ENCODE data around the gene IRAK2.
A peak's percentile ranks its signal among the peaks of the same experiment; 100 is the strongest.

Gene IRAK2

DNA sequence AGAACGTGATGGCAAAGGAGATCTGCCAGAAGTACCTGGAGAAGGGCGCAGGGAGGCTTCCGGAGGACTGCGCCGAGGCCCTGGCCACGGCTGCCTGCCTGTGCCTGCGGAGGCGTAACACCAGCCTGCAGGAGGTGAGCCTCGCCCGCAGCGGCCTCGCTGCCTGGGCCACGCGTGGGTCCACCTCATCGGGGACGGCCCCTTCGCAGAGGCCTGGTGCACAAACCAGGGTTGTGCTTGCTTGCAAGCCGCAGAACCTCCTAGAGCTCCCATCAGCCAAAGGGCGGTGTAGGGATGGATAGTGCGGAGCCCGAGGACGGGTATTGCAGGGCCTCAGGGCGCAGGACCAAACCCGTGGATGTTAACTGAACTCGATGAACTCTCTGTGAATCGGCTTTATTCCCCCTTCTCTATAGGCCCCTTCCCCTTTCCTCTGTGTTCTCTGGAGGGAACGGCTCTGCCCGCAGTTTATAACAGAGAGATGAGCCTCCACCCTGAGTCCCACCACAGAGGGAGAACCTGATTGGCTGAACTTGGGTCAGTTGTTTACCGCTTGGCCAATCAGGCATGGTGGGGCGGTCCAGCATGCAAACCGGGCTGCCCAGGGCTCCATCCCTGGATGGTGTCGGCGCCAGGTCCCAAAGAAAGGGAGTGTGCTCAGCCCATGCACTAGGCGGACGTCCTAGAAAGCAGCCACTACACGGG lies 70.0 kb downstream of the IRAK2 start:
- H3K4me1 Mint-ChIP-seq (ENCODE audit: low read depth), result peaks cover 26% of the 10 kb centered on the region
- intact Hi-C loops (cut with micrococcal nuclease), result no loop called here
- no peak overlapping the region for H3K4me3 Mint-ChIP-seq
- peaks cover 39% of the 10 kb centered on the region for H3K36me3 Mint-ChIP-seq (ENCODE audit: low read depth)
- H3K27ac Mint-ChIP-seq, result peak overlapping the region; percentile 44
- no peaks in the 10 kb centered on the region for H3K27me3 Mint-ChIP-seq
- H3K9me3 Mint-ChIP-seq, result no peaks in the 10 kb centered on the region

DNA sequence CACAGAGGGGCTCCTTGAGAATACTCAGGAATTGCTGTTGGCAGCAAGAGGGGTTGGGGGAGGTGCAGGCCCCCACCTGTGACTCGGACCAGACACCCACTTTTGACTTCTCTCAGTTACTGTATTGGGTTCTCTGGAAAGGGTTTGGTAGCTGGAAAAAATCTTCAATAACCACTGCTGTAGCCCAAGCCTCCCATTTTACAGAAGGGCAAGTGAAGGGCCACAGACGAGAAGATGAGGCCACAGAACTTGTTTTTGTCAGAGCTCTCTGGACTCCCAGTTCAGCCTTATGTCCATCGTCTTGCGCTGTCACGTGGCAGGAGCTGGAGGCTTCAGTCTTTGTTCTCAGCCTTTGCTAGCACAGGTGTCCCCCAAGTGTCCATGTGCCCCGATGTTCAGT lies 70.8 kb downstream of the IRAK2 start:
- intact Hi-C loops (cut with micrococcal nuclease), result no loop called here
- no peaks in the 10 kb centered on the region for H3K27me3 Mint-ChIP-seq
- peaks cover 26% of the 10 kb centered on the region for H3K4me1 Mint-ChIP-seq (ENCODE audit: low read depth)
- H3K27ac Mint-ChIP-seq, result peak overlapping the region; percentile 44
- H3K4me3 Mint-ChIP-seq, result no peak overlapping the region
- H3K36me3 Mint-ChIP-seq (ENCODE audit: low read depth), result peaks cover 42% of the 10 kb centered on the region
- no peaks in the 10 kb centered on the region for H3K9me3 Mint-ChIP-seq

DNA sequence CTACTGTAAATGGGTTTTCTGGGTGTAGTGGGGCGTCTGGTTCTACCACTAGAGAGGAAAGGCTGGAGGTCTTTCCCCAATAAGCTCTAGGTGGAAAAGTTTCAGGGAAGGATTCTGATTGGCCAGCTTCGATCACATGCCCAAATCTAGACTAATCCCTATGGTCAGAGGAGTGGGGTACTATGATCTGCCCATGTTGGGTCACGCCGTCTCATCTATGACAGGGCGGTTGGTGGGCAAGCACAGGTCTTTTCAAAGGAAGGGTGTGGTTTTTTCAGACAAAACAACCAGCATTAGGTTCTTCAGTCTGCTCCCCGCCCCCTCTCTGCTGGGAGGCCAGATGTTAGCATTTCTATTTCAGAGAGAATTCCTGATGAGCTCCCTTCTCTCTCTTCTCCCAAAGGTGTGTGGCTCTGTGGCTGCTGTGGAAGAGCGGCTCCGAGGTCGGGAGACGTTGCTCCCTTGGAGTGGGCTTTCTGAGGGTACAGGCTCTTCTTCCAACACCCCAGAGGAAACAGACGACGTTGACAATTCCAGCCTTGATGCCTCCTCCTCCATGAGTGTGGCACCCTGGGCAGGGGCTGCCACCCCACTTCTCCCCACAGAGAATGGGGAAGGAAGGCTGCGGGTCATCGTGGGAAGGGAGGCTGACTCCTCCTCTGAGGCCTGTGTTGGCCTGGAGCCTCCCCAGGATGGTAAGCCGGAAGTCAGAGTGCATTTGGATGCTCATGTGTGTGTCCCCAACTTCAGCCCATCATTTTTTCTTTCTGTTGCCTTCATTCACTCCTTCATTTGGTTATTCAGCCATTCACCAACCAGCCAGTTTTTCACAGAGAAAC lies 73.8 kb downstream of the IRAK2 start:
- Mint-ChIP-seq H3K4me3 (no peak overlapping the region), H3K9me3 (no peaks in the 10 kb centered on the region), H3K36me3 (ENCODE audit: low read depth) (peaks cover 55% of the 10 kb centered on the region), H3K27me3 (no peaks in the 10 kb centered on the region), H3K27ac (peak overlapping the region; percentile 84), H3K4me1 (ENCODE audit: low read depth) (peaks cover 29% of the 10 kb centered on the region)
- intact Hi-C loops (cut with micrococcal nuclease), result no loop called here

DNA sequence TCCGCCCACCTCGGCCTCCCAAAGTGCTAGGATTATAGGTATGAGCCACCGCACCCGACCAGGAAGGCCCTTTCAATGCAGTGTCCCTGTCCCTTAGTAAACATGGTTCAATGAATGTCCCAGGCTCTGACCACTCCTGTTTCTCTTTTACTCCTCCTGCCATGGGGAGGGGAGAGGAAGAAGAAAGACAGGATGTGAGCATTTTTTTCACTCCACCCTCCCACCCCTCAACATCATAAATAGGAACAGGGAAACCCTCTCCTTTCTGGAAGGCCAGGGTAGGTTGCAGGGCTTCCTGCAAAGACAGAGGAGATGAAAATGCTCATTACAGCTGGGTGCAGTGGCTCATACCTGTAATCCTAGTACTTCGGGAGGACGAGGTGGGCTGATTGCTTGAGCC lies 76.1 kb downstream of the IRAK2 start:
- peaks cover 29% of the 10 kb centered on the region for H3K4me1 Mint-ChIP-seq (ENCODE audit: low read depth)
- peaks cover 15% of the 10 kb centered on the region for H3K9me3 Mint-ChIP-seq

DNA sequence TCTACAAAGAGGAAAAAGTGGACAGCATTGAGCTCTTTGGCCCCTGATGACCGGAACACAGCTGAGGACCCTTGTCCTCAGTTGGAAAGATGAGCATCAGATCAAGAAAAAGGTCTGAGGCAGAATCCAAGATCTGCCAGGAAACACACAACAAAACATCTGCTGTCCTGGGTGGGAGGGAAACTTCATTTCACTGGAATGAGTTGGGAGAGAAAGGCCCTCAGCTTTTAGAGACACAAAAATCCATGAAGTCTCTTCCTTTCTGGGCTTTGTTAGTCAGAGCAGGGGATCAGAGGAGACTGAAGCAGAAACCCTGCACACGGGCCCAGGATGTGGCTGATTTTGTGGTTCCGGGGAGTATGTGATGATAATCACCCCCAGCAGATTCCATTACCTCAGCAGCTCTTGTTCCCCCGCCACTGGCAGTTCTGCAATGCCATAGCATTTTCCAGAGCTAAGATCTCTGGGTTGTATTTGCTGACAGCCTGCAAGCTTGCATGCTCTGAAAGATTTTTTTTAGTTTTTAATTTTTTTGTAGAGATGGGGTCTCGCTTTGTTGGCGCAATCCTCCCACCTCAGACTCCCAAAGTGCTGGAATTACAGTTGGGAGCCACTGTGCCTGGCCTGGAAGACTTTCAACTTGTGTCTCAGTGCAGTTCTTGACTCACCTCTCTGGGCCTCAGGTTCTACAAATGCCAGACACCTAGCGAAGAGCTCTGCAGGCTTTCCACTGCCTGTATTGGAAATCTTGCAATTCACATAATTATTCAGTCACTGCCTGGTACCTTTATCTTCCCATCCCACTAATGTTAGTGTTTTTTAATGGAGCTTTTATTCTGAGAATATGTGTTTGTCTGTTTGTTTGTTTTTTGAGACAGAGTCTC lies 77.7 kb downstream of the IRAK2 start:
- Mint-ChIP-seq H3K4me3 (no peak overlapping the region), H3K4me1 (ENCODE audit: low read depth) (peaks cover 29% of the 10 kb centered on the region), H3K9me3 (peaks cover 20% of the 10 kb centered on the region), H3K27me3 (no peaks in the 10 kb centered on the region), H3K36me3 (ENCODE audit: low read depth) (peaks cover 57% of the 10 kb centered on the region), H3K27ac (peak overlapping the region; percentile 85)
- intact Hi-C loops (cut with micrococcal nuclease), result no loop called here

More for the DNA sequence above, 76.1 kb downstream of the IRAK2 start:
- H3K4me3 Mint-ChIP-seq, result no peak overlapping the region
- intact Hi-C loops (cut with micrococcal nuclease), result no loop called here
- H3K27ac Mint-ChIP-seq, result peak overlapping the region; percentile 76
- no peaks in the 10 kb centered on the region for H3K27me3 Mint-ChIP-seq
- H3K36me3 Mint-ChIP-seq (ENCODE audit: low read depth), result peaks cover 57% of the 10 kb centered on the region

DNA sequence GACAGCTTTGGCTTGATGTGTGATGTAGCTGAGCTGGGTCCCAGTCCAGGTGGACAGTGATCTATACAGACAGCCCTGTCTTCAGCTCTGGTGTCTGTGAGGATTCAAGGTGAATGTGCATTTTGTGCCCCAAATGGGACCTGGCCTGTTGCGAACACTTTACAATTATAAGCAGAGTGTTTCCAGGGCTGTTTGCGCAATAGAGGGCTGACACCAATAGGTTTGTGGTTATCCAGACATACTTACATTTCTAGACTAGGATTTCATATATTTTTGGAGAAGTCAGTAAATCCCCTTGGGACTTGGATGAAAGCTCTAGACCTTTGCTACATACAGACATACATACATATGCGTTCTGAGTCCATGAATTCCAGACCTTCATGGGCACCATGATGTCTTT lies 79.3 kb downstream of the IRAK2 start:
- no peak overlapping the region for H3K4me3 Mint-ChIP-seq
- intact Hi-C loops (cut with micrococcal nuclease), result no loop called here
- peaks cover 20% of the 10 kb centered on the region for H3K9me3 Mint-ChIP-seq
- peaks cover 59% of the 10 kb centered on the region for H3K36me3 Mint-ChIP-seq (ENCODE audit: low read depth)
- peaks cover 25% of the 10 kb centered on the region for H3K4me1 Mint-ChIP-seq (ENCODE audit: low read depth)
- H3K27me3 Mint-ChIP-seq, result no peaks in the 10 kb centered on the region
- H3K27ac Mint-ChIP-seq, result no peak overlapping the region

DNA sequence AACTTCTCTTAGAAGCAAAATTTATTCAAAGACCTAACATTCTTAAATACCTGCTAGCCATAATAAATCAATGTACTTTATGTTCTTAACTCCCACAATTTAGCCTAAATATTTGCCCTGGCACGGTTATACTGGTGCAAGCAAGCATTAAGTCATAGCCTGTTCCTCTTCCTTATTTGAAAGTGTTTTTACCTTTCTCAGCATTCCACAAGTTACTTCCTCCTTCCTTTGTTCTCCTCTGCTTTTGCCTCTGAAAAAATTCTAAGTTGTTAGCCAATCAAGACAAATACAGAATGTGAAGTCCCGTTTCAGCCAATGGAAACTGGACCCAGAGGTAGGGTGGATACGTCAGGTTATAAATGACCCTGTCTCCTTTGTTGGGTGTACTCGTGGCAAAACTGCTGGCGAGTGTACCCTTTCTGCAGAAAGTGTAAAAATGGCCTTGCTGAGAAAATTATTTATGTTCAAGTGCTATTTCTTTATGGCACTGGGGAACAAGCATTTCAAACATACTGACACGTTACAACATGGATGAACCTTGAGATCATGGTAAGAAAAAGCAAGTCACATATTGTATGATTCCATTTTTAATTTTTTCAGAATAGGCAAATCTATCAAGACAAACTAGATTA lies 80.5 kb downstream of the IRAK2 start:
- H3K36me3 Mint-ChIP-seq (ENCODE audit: low read depth), result peaks cover 58% of the 10 kb centered on the region

DNA sequence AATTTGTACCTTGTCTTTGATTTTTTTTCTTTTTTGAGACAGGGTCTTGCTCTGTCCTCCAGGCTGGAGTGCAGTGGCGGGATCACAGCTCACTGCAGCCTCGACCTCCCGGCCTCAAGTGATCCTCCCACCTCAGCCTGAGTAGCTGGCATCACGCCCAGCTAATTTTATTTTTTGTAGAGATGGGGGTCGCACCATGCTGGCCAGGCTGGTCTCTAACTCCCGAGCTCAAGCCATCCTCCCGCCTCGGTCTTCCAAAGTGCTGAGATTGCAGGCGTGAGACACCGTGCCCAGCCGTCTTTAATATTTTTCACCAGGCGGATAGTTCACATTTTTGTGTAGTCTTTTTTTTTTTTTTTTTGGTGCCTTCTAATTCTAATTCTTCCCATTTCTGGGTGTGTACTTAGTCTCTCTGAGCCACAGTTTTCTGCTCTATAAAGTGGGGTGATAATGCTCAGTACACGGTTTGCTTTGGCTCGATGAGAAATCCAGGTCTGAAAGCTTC lies 83.0 kb downstream of the IRAK2 start:
- Mint-ChIP-seq H3K27me3 (no peaks in the 10 kb centered on the region), H3K36me3 (ENCODE audit: low read depth) (peaks cover 75% of the 10 kb centered on the region), H3K4me1 (ENCODE audit: low read depth) (peaks cover 45% of the 10 kb centered on the region), H3K9me3 (peaks cover 20% of the 10 kb centered on the region), H3K27ac (peak overlapping the region; percentile 85), H3K4me3 (peak overlapping the region; percentile 94)
- intact Hi-C loops (cut with micrococcal nuclease), result loop anchor here (2.0 kb wide), 1 partner anchor 15 kb away; no protein-coding TSS in a partner anchor

More for the DNA sequence above, 80.5 kb downstream of the IRAK2 start:
- H3K27me3 Mint-ChIP-seq, result no peaks in the 10 kb centered on the region
- H3K9me3 Mint-ChIP-seq, result peaks cover 20% of the 10 kb centered on the region
- peaks cover 33% of the 10 kb centered on the region for H3K4me1 Mint-ChIP-seq (ENCODE audit: low read depth)
- intact Hi-C loops (cut with micrococcal nuclease), result no loop called here
- H3K4me3 Mint-ChIP-seq, result no peak overlapping the region
- peak overlapping the region; percentile 33 for H3K27ac Mint-ChIP-seq

DNA sequence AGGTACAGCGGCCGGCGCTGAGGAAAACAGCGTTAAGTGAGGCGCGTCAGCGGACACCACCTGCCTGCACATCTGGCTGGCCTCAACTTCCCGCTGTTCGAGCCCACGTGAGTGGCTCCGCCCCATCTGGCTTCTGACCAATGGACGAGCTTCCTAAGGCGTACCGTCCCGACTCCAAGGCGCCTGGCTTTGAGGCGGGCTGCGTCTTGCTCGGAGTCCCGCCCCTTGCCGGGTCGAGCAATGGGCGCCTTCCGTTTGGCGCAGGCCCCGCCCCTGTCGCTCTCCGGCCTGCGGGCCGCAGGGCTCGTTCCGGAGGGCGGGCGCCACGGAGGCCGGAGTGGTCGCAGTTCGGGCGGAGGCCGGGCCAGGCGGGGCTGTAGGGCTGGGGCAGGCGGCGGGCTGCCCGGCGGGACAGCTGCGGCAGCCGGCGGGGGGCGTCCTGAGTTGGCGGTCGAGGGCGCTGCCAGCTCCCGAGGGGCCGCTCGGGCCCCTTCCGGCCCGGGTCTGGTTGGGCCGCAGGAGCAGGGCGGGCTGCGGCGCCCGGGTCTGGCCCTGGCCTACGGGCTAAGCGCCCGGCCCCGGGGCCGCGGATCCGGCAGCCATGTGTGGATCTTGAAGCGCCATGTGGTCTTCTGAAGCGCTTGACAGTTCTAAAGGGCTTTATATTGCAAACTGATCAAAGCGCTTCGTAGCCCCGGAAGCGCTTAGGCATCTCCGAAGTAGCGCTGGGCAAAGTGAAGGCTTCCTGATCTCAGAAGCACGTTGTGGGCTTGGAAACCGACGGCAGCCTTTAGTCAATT lies 83.7 kb downstream of the IRAK2 start, which contains the start of gene TATDN2:
TATDN2 (plus strand) TSS at position 276 of the 800 bp plus-strand sequence. CDS start 742 bp downstream, outside the sequence.
- peaks cover 20% of the 10 kb centered on the region for H3K9me3 Mint-ChIP-seq
- peak within 1 kb of the TSS; percentile 85 for H3K27ac Mint-ChIP-seq
- no peaks in the 10 kb centered on the region for H3K27me3 Mint-ChIP-seq
- peaks cover 76% of the 10 kb centered on the region for H3K36me3 Mint-ChIP-seq (ENCODE audit: low read depth)
- H3K4me3 Mint-ChIP-seq, result peak within 1 kb of the TSS; percentile 94
- H3K4me1 Mint-ChIP-seq (ENCODE audit: low read depth), result peaks cover 44% of the 10 kb centered on the region
- intact Hi-C loops (cut with micrococcal nuclease), result loop anchor here (2.0 kb wide), 1 partner anchor 16 kb away; no protein-coding TSS in a partner anchor

DNA sequence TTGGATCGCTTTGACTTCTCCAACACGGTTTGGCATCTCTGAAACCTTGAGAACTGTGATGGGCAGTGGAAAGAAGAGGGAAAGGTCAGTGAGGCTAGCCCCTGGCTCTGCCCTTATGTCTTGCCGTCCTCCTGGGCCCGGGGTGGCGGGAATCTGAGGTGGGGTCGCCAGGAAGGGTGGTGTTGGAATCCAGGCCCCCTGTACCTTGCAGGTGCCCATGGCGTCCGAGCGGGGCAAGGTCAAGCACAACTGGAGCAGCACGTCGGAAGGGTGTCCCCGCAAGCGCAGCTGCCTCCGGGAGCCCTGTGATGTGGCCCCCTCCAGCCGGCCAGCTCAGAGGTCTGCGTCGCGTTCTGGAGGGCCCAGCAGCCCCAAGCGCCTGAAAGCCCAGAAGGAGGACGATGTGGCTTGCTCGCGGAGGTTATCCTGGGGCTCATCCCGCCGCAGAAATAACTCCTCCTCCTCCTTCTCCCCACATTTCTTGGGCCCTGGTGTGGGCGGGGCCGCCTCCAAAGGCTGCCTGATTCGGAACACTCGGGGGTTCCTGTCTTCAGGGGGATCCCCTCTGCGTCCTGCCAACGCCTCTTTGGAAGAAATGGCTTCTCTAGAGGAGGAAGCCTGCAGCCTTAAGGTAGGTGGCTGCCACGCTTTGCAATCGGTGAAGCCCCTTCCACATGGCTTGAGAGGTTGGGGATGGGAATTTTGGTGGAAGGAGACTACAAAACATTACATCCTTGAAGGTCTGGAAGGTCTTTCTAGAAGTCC lies 84.4 kb downstream of the IRAK2 start:
- Mint-ChIP-seq H3K9me3 (peaks cover 20% of the 10 kb centered on the region), H3K36me3 (ENCODE audit: low read depth) (peaks cover 78% of the 10 kb centered on the region), H3K4me3 (peak overlapping the region; percentile 94), H3K4me1 (ENCODE audit: low read depth) (peaks cover 49% of the 10 kb centered on the region), H3K27ac (peak overlapping the region; percentile 85), H3K27me3 (no peaks in the 10 kb centered on the region)
- intact Hi-C loops (cut with micrococcal nuclease), result loop anchor here (2.0 kb wide), 1 partner anchor 16 kb away; no protein-coding TSS in a partner anchor

DNA sequence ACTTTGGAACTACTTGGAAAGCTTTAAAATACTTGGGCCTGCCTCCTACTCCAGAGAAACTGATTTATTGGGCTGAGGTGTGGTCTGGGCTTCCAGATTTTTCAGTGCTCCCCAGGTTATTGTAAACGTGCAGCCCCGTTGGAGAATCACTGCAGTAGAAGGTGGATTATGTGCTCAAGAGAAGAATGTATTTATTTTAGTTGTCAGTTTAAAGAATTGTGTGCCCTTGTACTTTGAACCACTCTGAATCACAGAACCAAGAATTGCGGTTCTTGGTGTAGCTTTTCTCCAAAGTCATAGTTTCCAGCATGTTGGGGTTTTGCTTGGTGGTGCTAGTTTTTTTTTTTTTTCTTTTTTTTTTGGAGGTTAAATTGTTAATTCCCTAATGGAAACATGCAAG lies 85.1 kb downstream of the IRAK2 start:
- Mint-ChIP-seq H3K36me3 (ENCODE audit: low read depth) (peaks cover 79% of the 10 kb centered on the region), H3K4me3 (peak overlapping the region; percentile 94), H3K27me3 (no peaks in the 10 kb centered on the region), H3K27ac (peak overlapping the region; percentile 85), H3K4me1 (ENCODE audit: low read depth) (peaks cover 56% of the 10 kb centered on the region), H3K9me3 (peaks cover 15% of the 10 kb centered on the region)
- intact Hi-C loops (cut with micrococcal nuclease), result loop anchor here (2.0 kb wide), 1 partner anchor 17 kb away; no protein-coding TSS in a partner anchor

DNA sequence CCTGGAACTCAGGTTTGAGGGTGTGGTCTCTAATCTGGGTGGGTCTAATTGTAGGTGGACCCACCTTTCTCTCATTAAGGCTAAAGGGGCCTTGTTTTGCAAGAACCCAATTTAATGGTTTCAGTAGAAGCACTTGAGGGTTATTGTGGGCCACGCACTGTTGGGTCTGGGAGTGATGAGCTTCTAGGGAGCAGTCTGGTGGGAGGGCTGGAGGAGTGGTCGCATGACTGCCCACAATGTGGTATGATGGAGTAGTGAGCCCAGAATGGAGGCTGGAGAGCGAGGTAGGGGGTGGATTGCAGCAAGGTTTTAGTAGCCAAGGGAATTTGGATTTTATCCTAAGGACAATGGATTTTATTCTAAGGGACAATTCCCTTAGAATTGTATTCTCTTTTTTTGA lies 86.3 kb downstream of the IRAK2 start:
- intact Hi-C loops (cut with micrococcal nuclease), result no loop called here
- no peaks in the 10 kb centered on the region for H3K27me3 Mint-ChIP-seq
- H3K36me3 Mint-ChIP-seq (ENCODE audit: low read depth), result peaks cover 80% of the 10 kb centered on the region
- peaks cover 3% of the 10 kb centered on the region for H3K9me3 Mint-ChIP-seq
- peaks cover 66% of the 10 kb centered on the region for H3K4me1 Mint-ChIP-seq (ENCODE audit: low read depth)
- H3K27ac Mint-ChIP-seq, result no peak overlapping the region
- no peak overlapping the region for H3K4me3 Mint-ChIP-seq
